HepG2 (cell line): ENCODE data around the gene PCDH12. TPM values are rescaled to one million over a fixed set of nuclear protein-coding genes. Genes with fewer than 3 reads are reported as not detected.

Experiments
- AKAP8 ChIP-seq: sonication (generic); formaldehyde crosslinking; IDR thresholded peaks from 2 replicates; pipeline ENCODE4 v1.5.1; 2020; ENCODE audit warnings: mild to moderate bottlenecking, missing genetic modification reagents
- BRF2 ChIP-seq: sonication (generic); formaldehyde crosslinking; IDR thresholded peaks from 2 replicates; pipeline ENCODE4 v1.8.1; 2022; ENCODE audit warnings: mild to moderate bottlenecking, missing genetic modification reagents
- DNMT3B ChIP-seq: conservative IDR thresholded peaks from 2 replicates; pipeline ENCODE4 v1.6.1; 2016; ENCODE audit warnings: missing biosample characterization, control low read depth
- ELF3 ChIP-seq: IDR thresholded peaks from 2 replicates; pipeline ENCODE4 v1.6.1; 2016; ENCODE audit warnings: missing genetic modification reagents, missing compliant biosample characterization
- ELF4 ChIP-seq: sonication (generic); formaldehyde crosslinking; IDR thresholded peaks from 2 replicates; pipeline ENCODE4 v1.5.0; 2020; ENCODE audit warnings: missing genetic modification reagents, mild to moderate bottlenecking, moderate library complexity, borderline replicate concordance
- ERF ChIP-seq: IDR thresholded peaks from 2 replicates; pipeline ENCODE4 v1.6.1; 2018; ENCODE audit warnings: missing biosample characterization, missing genetic modification reagents
- GABPB1 ChIP-seq: IDR thresholded peaks from 2 replicates; pipeline ENCODE4 v1.6.1; 2016; ENCODE audit warnings: mild to moderate bottlenecking, missing genetic modification reagents, moderate library complexity, missing compliant biosample characterization
- GATAD1 ChIP-seq: IDR thresholded peaks from 2 replicates; pipeline ENCODE4 v1.6.1; 2016; ENCODE audit warnings: missing genetic modification reagents, missing compliant biosample characterization
- GPN1 ChIP-seq: sonication (generic); formaldehyde crosslinking; IDR thresholded peaks from 2 replicates; pipeline ENCODE4 v1.5.1; 2020; ENCODE audit warnings: missing genetic modification reagents, borderline replicate concordance
- NKX3-1 ChIP-seq: sonication (generic); formaldehyde crosslinking; IDR thresholded peaks from 2 replicates; pipeline ENCODE4 v1.5.0; 2020; ENCODE audit warnings: missing genetic modification reagents
- PATZ1 ChIP-seq: sonication (generic); formaldehyde crosslinking; IDR thresholded peaks from 2 replicates; pipeline ENCODE4 v1.4.0; 2020; ENCODE audit warnings: missing genetic modification reagents
- POGZ ChIP-seq: sonication (generic); formaldehyde crosslinking; IDR thresholded peaks from 2 replicates; pipeline ENCODE4 v1.4.0; 2020; ENCODE audit warnings: mild to moderate bottlenecking, missing genetic modification reagents
- PPARG ChIP-seq: conservative IDR thresholded peaks from 2 replicates; pipeline ENCODE4 v1.6.1; 2016; ENCODE audit warnings: missing biosample characterization, missing genetic modification reagents
- YY1 ChIP-seq: IDR thresholded peaks from 2 replicates; pipeline ENCODE4 v1.6.1; 2011; ENCODE audit warnings: low read length, low read depth, moderate library complexity, mild to moderate bottlenecking; ENCODE audit not compliant: insufficient read depth, insufficient replicate concordance
- ZFP82 ChIP-seq: sonication (generic); formaldehyde crosslinking; IDR thresholded peaks from 2 replicates; pipeline ENCODE4 v1.5.1; 2020; ENCODE audit warnings: mild to moderate bottlenecking, missing genetic modification reagents, borderline replicate concordance
- ZNF549 ChIP-seq: sonication (generic); formaldehyde crosslinking; IDR thresholded peaks from 2 replicates; pipeline ENCODE4 v1.5.0; 2020; ENCODE audit warnings: missing genetic modification reagents
- polyA plus RNA-seq, 8 experiments: library from polyadenylated mRNA; depleted of rRNA in 3 of 8; stranded (reverse) in 7 of 8; unstranded in 1 of 8; fragments of >200 nt; fragmentation: Illumina TruSeq in 4 of 8; extraction: Trizol in 4 of 8; gene quantifications; 2 replicates each; pipeline versions ENCODE4 v1.2.1 to v1.2.3, GENCODE V29; 2011 to 2016; ENCODE audit warnings: low read depth in 4 of 8, missing spikeins in 1 of 8, mixed read lengths in 1 of 8; ENCODE audit not compliant: insufficient read depth in 1 of 8
- total RNA-seq, 5 experiments: library from RNA; depleted of rRNA; stranded (reverse); fragments of >200 nt; fragmentation: Illumina TruSeq; extraction: Trizol; gene quantifications; 2 replicates each; pipeline ENCODE4 v1.2.3, GENCODE V29; 2016; ENCODE audit warnings: low read depth in 1 of 5
- TF ChIP-seq, protein P1 (sequence below): sonication (generic); formaldehyde crosslinking; IDR thresholded peaks from 2 replicates; pipeline ENCODE4 v1.4.0; 2020; ENCODE audit warnings: missing genetic modification reagents, borderline replicate concordance
- TF ChIP-seq, protein P2 (sequence below): sonication (generic); formaldehyde crosslinking; conservative IDR thresholded peaks from 2 replicates; pipeline ENCODE4 v1.8.0; 2022; ENCODE audit warnings: low read depth, missing genetic modification reagents
- TF ChIP-seq, protein P3 (sequence below), 2 experiments: fragments of 450-650 bp in 1 of 2; sonication (generic) in 1 of 2; formaldehyde crosslinking; IDR thresholded peaks; 2 replicates each; pipeline versions ENCODE4 v1.5.0 to v1.8.0; 2020 to 2022; ENCODE audit warnings: mild to moderate bottlenecking in 1 of 2, missing genetic modification reagents in 1 of 2

PCDH12 gene
- total and polyA plus RNA-seq, 2 of the 13 experiments (the other 11 are each of a cell fraction or from before 2014, with no cell fraction given): not detected

DNA sequence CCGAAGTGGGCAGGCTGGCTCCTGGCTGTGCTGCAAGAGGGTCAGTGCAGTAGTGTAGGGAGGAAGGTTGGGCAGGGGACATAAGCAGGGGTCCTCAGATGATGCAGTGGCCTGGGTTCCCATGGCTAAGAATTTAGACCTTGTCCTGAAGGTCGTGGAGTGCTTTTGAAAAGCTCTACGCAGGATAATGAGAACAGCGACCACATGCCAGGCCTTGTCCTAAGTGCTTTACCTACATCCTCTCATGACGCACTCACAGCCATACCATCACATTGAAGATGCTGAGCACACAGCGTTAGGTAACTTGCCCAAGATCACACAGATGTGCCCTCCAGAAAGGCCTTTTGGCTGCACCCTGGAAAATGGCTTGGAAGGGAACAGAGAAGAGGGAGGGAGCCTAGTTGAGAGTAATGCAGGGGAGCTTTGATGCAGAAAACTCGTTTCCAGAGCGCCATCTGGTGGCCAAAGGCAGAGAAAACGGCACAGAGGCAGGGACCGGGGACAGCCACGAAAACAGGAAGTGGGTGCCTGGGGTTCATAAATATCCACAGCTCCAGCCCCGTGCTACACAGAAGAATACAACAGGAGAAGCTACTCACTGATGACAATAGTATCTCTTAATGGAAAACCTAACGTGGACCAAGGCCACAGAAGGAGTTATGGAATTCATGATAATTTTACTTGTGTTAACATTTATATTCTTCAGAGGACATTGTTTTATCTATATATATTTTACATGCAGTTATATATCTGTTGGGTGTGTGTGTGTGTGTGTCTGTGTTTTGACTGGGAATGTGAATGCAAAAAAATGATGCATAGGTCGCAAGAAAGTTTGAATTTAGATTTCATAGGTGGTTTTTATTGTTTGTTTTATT, 2.7 kb upstream of the PCDH12 start (continued):
- TF ChIP-seq, protein P1, sequence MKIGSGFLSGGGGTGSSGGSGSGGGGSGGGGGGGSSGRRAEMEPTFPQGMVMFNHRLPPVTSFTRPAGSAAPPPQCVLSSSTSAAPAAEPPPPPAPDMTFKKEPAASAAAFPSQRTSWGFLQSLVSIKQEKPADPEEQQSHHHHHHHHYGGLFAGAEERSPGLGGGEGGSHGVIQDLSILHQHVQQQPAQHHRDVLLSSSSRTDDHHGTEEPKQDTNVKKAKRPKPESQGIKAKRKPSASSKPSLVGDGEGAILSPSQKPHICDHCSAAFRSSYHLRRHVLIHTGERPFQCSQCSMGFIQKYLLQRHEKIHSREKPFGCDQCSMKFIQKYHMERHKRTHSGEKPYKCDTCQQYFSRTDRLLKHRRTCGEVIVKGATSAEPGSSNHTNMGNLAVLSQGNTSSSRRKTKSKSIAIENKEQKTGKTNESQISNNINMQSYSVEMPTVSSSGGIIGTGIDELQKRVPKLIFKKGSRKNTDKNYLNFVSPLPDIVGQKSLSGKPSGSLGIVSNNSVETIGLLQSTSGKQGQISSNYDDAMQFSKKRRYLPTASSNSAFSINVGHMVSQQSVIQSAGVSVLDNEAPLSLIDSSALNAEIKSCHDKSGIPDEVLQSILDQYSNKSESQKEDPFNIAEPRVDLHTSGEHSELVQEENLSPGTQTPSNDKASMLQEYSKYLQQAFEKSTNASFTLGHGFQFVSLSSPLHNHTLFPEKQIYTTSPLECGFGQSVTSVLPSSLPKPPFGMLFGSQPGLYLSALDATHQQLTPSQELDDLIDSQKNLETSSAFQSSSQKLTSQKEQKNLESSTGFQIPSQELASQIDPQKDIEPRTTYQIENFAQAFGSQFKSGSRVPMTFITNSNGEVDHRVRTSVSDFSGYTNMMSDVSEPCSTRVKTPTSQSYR (CRISPR knock-in tag): no peak
- TF ChIP-seq YY1 (no peak), ZNF549 (CRISPR knock-in tag) (no peak), ELF4 (CRISPR knock-in tag) (peak; percentile 57; the same call in 1 of the 2 replicates), POGZ (no peak), AKAP8 (CRISPR knock-in tag) (no peak), PPARG (CRISPR knock-in tag) (0 out of 2 replicates have a peak, but pooled peaks have one; percentile 14), GPN1 (CRISPR knock-in tag) (no peak), GATAD1 (0 out of 2 replicates have a peak, but pooled peaks have one; percentile 13), NKX3-1 (CRISPR knock-in tag) (no peak), ERF (CRISPR knock-in tag) (0 out of 2 replicates have a peak, but pooled peaks have one; percentile 40), GABPB1 (peak; percentile 50; the same call in 1 of the 2 replicates), ZFP82 (CRISPR knock-in tag) (0 out of 2 replicates have a peak, but pooled peaks have one; percentile 15), ELF3 (CRISPR knock-in tag) (peak; percentile 72), PATZ1 (CRISPR knock-in tag) (peak; percentile 40), BRF2 (CRISPR knock-in tag) (0 out of 2 replicates have a peak, but pooled peaks have one; percentile 34), DNMT3B (CRISPR knock-in tag) (no peak)
- TF ChIP-seq, protein P2, sequence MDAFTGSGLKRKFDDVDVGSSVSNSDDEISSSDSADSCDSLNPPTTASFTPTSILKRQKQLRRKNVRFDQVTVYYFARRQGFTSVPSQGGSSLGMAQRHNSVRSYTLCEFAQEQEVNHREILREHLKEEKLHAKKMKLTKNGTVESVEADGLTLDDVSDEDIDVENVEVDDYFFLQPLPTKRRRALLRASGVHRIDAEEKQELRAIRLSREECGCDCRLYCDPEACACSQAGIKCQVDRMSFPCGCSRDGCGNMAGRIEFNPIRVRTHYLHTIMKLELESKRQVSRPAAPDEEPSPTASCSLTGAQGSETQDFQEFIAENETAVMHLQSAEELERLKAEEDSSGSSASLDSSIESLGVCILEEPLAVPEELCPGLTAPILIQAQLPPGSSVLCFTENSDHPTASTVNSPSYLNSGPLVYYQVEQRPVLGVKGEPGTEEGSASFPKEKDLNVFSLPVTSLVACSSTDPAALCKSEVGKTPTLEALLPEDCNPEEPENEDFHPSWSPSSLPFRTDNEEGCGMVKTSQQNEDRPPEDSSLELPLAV (CRISPR knock-in tag): no peak
- TF ChIP-seq, protein P3, sequence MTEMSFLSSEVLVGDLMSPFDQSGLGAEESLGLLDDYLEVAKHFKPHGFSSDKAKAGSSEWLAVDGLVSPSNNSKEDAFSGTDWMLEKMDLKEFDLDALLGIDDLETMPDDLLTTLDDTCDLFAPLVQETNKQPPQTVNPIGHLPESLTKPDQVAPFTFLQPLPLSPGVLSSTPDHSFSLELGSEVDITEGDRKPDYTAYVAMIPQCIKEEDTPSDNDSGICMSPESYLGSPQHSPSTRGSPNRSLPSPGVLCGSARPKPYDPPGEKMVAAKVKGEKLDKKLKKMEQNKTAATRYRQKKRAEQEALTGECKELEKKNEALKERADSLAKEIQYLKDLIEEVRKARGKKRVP (CRISPR knock-in tag; IDR thresholded peaks at IDR 0.05): 0 out of 4 replicates have a peak, but pooled peaks of 1 of the 2 experiments have one; percentile 23
